Small intestine (tissue), 4 donors: Measurements from ENCODE around the gene AOC3. TPM values are rescaled to one million over a fixed set of nuclear protein-coding genes. Genes with fewer than 3 reads are reported as not detected.

Experiments used
- polyA plus RNA-seq, 4 donors: library from polyadenylated mRNA; stranded (reverse) in 3 of 4; unstranded in 1 of 4; fragments of 200-250 nt in 3 of 4; fragments of 120-200 nt in 1 of 4; gene quantifications; one replicate each; pipeline versions ENCODE4 v1.2.1 to v1.2.3, GENCODE V29; 2013
- donor health status: healthy with polysubstance abuse.
- donor health status: Bipolar disorder and iron deficiency.
- donor health status: healthy.

AOC3 gene
- polyA plus RNA-seq, 4 donors, result 1.3 to 30.0 (median 3.1) TPM

Other genes starting within 250 kb of the AOC3 start
- 10 to 100 TPM in 3 of 4 donors, 1 to 10 TPM in 1; 8.4 to 42.3 (median 17.0) TPM for gene RETREG3, start 241.8 kb upstream of the AOC3 start, polyA plus RNA-seq
- gene TUBG1, start 241.5 kb upstream of the AOC3 start, polyA plus RNA-seq, result 10 to 100 TPM; 22.8 to 43.3 (median 33.3) TPM
- 10 to 100 TPM in 1 of 4 donors, 1 to 10 TPM in 3; 1.3 to 15.4 (median 4.9) TPM for gene TUBG2, start 191.9 kb upstream of the AOC3 start, polyA plus RNA-seq
- 10 to 100 TPM in 2 of 4 donors, 1 to 10 TPM in 2; 2.2 to 13.4 (median 9.0) TPM for gene PLEKHH3, start 174.2 kb upstream of the AOC3 start, polyA plus RNA-seq
- 1 to 10 TPM in 2 of 4 donors, under 1 TPM in 1, not detected in 1; 0.38 to 4.6 (median 1.1) TPM for gene CCR10, start 169.4 kb upstream of the AOC3 start, polyA plus RNA-seq
- gene CNTNAP1, start 168.7 kb upstream of the AOC3 start, polyA plus RNA-seq, result 1 to 10 TPM in 2 of 4 donors, under 1 TPM in 1, not detected in 1; 0.54 to 2.7 (median 2.5) TPM
- gene EZH1, start 106.2 kb upstream of the AOC3 start, polyA plus RNA-seq, result 10 to 100 TPM in 3 of 4 donors, 1 to 10 TPM in 1; 8.1 to 33.0 (median 13.0) TPM
- gene RAMP2, start 90.0 kb upstream of the AOC3 start, polyA plus RNA-seq, result 10 to 100 TPM in 2 of 4 donors, 1 to 10 TPM in 2; 1.1 to 48.2 (median 16.4) TPM
- 100 to 1,000 TPM in 2 of 4 donors, 10 to 100 TPM in 2; 85.7 to 117 (median 94.3) TPM for gene VPS25, start 77.8 kb upstream of the AOC3 start, polyA plus RNA-seq
- gene WNK4, start 70.6 kb upstream of the AOC3 start, polyA plus RNA-seq, result 10 to 100 TPM in 1 of 4 donors, 1 to 10 TPM in 2, under 1 TPM in 1; 0.67 to 25.6 (median 1.5) TPM
- gene COA3, start 52.5 kb upstream of the AOC3 start, polyA plus RNA-seq, result 100 to 1,000 TPM; 101 to 317 (median 296) TPM
- 1 to 10 TPM in 1 of 4 donors, under 1 TPM in 1, not detected in 2; 0.52 to 2.3 TPM for gene CNTD1, start 52.3 kb upstream of the AOC3 start, polyA plus RNA-seq
- gene BECN1, start 26.9 kb upstream of the AOC3 start, polyA plus RNA-seq, result 10 to 100 TPM; 73.5 to 96.8 (median 81.1) TPM
- 10 to 100 TPM; 49.9 to 93.0 (median 61.2) TPM for gene PSME3, start 17.8 kb upstream of the AOC3 start, polyA plus RNA-seq
- gene AOC2, start 6.6 kb upstream of the AOC3 start, polyA plus RNA-seq, result 1 to 10 TPM in 2 of 4 donors, under 1 TPM in 2; 0.54 to 1.3 (median 0.89) TPM
- 10 to 100 TPM in 1 of 4 donors, 1 to 10 TPM in 3; 1.4 to 12.1 (median 4.3) TPM for gene G6PC1, start 49.6 kb downstream of the AOC3 start, polyA plus RNA-seq
- gene AARSD1, start 113.3 kb downstream of the AOC3 start, polyA plus RNA-seq, result 10 to 100 TPM; 27.3 to 47.4 (median 40.5) TPM
- 1 to 10 TPM in 2 of 4 donors, under 1 TPM in 2; 0.67 to 2.0 (median 0.94) TPM for gene PTGES3L, start 128.9 kb downstream of the AOC3 start, polyA plus RNA-seq
- gene RUNDC1, start 129.4 kb downstream of the AOC3 start, polyA plus RNA-seq, result 10 to 100 TPM in 1 of 4 donors, 1 to 10 TPM in 3; 7.2 to 13.9 (median 8.0) TPM
- 1,000 to 10,000 TPM; 1,737 to 4,151 (median 2,370) TPM for gene RPL27, start 147.2 kb downstream of the AOC3 start, polyA plus RNA-seq
- 10 to 100 TPM; 51.5 to 62.4 (median 59.7) TPM for gene IFI35, start 155.6 kb downstream of the AOC3 start, polyA plus RNA-seq
- gene VAT1, start 171.2 kb downstream of the AOC3 start, polyA plus RNA-seq, result 100 to 1,000 TPM in 1 of 4 donors, 10 to 100 TPM in 3; 20.1 to 163 (median 66.4) TPM
- gene RND2, start 174.0 kb downstream of the AOC3 start, polyA plus RNA-seq, result under 1 TPM in 3 of 4 donors, not detected in 1; 0.27 to 0.67 (median 0.41) TPM